ENCODE results near the gene RAB6B. TPM values are rescaled to one million over a fixed set of nuclear protein-coding genes. Genes with fewer than 3 reads are reported as not detected.

Gene RAB6B
- total RNA-seq, 4 donors from 2014 or later = 6.2 to 11.9 (median 10.5) TPM

- intact Hi-C loops (cut with DNase I) = loop anchor here (10.0 kb wide), 2 partner anchors 104 to 264 kb away; no protein-coding TSS in a partner anchor
- DNase-seq (ENCODE audit: extremely low spot score) = peak; percentile 47
- Histone ChIP-seq H3K36me3 (no peaks in the 10 kb centered on the region), H3K4me1 (peaks cover 4 to 17% (median 14%) of the 10 kb centered on the region in 4 donors), H3K9me3 (no peaks in the 10 kb centered on the region), H3K27me3 (no peaks in the 10 kb centered on the region), H3K4me3 (no peak overlapping the region), H3K27ac (replicated peaks in 1 of 4) (no peak overlapping the region)
- WGBS = 95% methylated on average over 8 of the region's 8 CpGs
- TF ChIP-seq POLR2A (IDR thresholded peaks at IDR 0.05; ENCODE audit: low read depth) (no peak), CTCF (IDR thresholded peaks at IDR 0.05) (no peak)
These were observed 35.4 kb upstream of the RAB6B start for GRCh38 chr3:133931084-133931483.

DNA sequence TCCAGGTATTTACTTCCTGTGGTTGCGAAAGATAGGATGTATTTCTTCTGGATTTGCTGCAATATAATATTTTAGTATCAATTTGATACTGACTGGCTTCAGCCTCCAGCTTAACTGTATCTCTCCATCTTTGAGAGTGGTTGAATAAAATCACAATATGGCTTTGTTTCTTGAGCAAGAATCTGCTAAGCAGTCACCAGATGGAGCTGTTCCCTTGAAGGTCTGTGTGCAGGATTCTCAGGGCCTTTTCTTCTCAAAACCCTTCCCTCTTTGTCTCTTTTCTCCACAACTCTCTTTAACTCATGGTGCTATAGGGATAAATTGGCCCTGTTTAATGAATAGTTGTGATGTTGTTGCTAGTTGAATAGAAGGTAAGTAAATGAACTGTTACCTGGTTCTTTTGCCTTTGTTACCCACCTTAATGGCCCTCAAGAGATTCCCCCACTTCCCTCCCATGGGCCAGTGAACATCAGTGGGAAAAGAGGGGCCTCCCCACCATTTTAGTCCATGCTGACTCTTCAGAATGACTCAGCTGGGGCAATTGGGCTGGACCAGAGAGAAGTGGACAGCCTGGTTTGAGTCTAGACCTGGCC is 34.8 kb upstream of the RAB6B start:
- Histone ChIP-seq H3K27ac (replicated peaks in 1 of 4) (no peak overlapping the region), H3K4me1 (peaks cover 4 to 17% (median 14%) of the 10 kb centered on the region in 4 donors), H3K4me3 (no peak overlapping the region), H3K27me3 (no peaks in the 10 kb centered on the region), H3K36me3 (no peaks in the 10 kb centered on the region), H3K9me3 (no peaks in the 10 kb centered on the region)
- TF ChIP-seq CTCF (IDR thresholded peaks at IDR 0.05) (peak; percentile 47 to 57 (median 55)), POLR2AphosphoS5 (IDR thresholded peaks at IDR 0.05) (no peak)
- peak; percentile 39 for DNase-seq (ENCODE audit: extremely low spot score)
- intact Hi-C loops (cut with DNase I) = loop anchor here (10.0 kb wide), 2 partner anchors 104 to 264 kb away; no protein-coding TSS in a partner anchor
- WGBS = 100% methylated on average over 1 of the region's 1 CpG

- TF ChIP-seq CTCF (IDR thresholded peaks at IDR 0.05) = no peak
- TF ChIP-seq POLR2AphosphoS5 (IDR thresholded peaks at IDR 0.05) = no peak
- no peak for TF ChIP-seq POLR2A (IDR thresholded peaks at IDR 0.05; ENCODE audit: low read depth)
- no peak for TF ChIP-seq EP300 (IDR thresholded peaks at IDR 0.05)
- H3K36me3 ChIP-seq = no peaks in the 10 kb centered on the region
- 94% methylated on average over 14 of the region's 14 CpGs for WGBS
- intact Hi-C loops (cut with DNase I) = loop anchor here (10.0 kb wide), 1 partner anchor 264 kb away; the partner anchor contains the start of gene TOPBP1
- H3K4me3 ChIP-seq = no peak overlapping the region
- H3K9me3 ChIP-seq = no peaks in the 10 kb centered on the region
- peak; percentile 86 for DNase-seq (ENCODE audit: extremely low spot score)
- H3K27me3 ChIP-seq = no peaks in the 10 kb centered on the region
- H3K4me1 ChIP-seq = peaks cover 4 to 17% (median 14%) of the 10 kb centered on the region in 4 donors
- H3K27ac ChIP-seq (replicated peaks in 1 of 4) = no peak overlapping the region
These were observed 33.4 kb upstream of the RAB6B start for GRCh38 chr3:133928903-133929607.

DNA sequence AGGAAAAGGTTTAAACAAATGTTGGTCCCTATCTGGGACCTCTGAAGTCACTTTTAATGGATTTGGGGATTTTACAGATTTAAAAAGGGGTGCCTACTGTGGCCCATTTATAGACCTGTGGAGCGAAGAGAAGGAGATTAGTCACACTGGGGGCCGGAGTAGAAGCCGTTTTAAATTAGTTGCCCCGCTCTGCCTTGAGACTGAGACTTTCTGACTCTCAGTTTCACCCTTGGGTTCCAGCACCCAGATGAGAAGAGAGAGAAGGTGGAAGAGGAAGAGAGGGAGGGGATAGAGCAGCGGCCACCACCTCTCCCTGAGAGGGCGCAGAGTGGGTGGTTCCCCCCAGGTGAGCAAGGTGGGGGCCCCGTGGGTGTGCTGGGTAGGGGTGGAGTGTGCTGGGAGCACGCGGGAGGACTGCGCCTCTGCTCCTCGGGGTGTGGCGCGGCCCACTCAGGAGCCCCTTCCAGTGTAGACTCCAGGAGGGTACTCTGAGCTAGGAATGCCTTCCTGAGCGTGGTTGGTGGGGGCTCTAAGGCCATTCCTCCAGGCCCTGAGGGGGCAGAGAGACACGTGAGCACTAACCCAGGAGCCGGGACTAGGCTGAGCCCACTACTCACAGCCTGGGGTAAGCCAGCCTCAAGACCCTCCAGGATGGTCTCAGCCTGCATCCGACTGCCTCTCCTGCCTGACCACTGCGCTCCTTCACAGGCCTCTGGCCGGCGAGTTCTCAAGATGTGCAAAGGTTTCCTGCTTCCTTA is 32.6 kb upstream of the RAB6B start:
- Histone ChIP-seq H3K9me3 (no peaks in the 10 kb centered on the region), H3K27me3 (no peaks in the 10 kb centered on the region), H3K27ac (replicated peaks in 1 of 4) (no peak overlapping the region), H3K4me3 (peak overlapping the region in 3 of 4 donors; percentile 60 to 62 (median 62)), H3K36me3 (no peaks in the 10 kb centered on the region), H3K4me1 (peaks cover 4 to 17% (median 14%) of the 10 kb centered on the region in 4 donors)
- DNase-seq (ENCODE audit: extremely low spot score) = peak; percentile 72
- TF ChIP-seq POLR2AphosphoS5 (IDR thresholded peaks at IDR 0.05) (no peak), POLR2A (IDR thresholded peaks at IDR 0.05; ENCODE audit: low read depth) (no peak), EP300 (IDR thresholded peaks at IDR 0.05) (no peak), CTCF (IDR thresholded peaks at IDR 0.05) (no peak)
- intact Hi-C loops (cut with DNase I) = loop anchor here (10.0 kb wide), 1 partner anchor 264 kb away; the partner anchor contains the start of gene TOPBP1
- 81% methylated on average over 11 of the region's 20 CpGs for WGBS
